Raji (cell line): ENCODE results near the gene TERT.
A peak's percentile ranks its signal among the peaks of the same experiment; 100 is the strongest.

Experiments used
- POLR2A ChIP-seq: IDR thresholded peaks from 2 replicates; pipeline ENCODE4 v1.6.1; 2011; ENCODE audit warnings: low read depth, low read length, control low read depth; ENCODE audit not compliant: insufficient read depth

TERT gene

DNA sequence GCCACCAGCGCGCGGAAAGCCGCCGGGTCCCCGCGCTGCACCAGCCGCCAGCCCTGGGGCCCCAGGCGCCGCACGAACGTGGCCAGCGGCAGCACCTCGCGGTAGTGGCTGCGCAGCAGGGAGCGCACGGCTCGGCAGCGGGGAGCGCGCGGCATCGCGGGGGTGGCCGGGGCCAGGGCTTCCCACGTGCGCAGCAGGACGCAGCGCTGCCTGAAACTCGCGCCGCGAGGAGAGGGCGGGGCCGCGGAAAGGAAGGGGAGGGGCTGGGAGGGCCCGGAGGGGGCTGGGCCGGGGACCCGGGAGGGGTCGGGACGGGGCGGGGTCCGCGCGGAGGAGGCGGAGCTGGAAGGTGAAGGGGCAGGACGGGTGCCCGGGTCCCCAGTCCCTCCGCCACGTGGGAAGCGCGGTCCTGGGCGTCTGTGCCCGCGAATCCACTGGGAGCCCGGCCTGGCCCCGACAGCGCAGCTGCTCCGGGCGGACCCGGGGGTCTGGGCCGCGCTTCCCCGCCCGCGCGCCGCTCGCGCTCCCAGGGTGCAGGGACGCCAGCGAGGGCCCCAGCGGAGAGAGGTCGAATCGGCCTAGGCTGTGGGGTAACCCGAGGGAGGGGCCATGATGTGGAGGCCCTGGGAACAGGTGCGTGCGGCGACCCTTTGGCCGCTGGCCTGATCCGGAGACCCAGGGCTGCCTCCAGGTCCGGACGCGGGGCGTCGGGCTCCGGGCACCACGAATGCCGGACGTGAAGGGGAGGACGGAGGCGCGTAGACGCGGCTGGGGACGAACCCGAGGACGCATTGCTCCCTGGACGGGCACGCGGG, at the start of gene TERT:
Gene TERT (minus strand): TSS at position 234 of the 815 bp plus-strand sequence. CDS start 79 bp downstream, at position 155.
- peak; percentile 63 for TF ChIP-seq POLR2A

DNA sequence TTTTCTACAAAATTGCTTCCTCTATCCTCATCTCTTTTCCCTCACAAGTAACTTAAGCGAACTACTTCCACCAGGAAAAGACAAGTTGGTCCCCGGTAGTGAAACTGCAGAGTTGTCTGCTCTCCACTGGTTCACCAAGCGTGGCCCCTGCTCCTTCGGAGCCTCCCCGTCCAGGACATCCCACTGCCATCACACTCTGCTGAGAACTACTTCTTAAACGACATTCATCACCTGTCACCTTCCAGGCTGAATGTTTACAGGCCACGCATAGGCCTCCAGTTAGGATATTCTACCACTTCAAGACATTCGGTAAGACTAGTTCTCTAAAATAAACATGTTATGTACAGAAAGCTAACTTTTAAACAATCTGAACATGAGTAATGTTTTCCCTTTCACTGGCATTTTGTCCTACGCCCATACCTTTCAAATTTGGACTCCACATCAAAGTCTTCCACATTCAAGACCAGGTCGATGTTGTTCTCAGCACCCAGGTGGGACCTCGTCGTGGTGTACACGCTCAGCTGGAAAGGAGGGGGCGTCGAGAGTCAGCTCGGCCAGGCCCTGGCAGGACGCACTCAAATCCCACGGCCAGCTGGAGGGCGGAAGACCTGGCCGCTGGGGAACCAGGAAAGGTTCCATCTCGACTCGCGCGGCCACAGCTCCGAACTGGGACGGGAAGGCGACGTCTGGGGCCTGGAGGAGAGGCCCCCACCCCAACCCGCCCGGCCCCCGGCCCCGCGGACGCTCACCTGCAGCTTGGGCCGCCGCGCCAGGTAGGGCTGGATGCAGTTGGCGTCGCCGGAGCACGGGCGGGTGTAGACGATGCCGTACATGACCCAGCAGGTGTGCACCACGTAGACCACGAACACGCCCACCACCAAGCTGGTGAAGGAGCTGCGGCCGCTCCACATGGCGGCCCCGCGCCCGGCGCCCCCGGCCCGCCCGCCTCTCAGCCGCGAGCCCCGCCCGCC, 49.3 kb upstream of the TERT start:
- TF ChIP-seq POLR2A, result no peak

DNA sequence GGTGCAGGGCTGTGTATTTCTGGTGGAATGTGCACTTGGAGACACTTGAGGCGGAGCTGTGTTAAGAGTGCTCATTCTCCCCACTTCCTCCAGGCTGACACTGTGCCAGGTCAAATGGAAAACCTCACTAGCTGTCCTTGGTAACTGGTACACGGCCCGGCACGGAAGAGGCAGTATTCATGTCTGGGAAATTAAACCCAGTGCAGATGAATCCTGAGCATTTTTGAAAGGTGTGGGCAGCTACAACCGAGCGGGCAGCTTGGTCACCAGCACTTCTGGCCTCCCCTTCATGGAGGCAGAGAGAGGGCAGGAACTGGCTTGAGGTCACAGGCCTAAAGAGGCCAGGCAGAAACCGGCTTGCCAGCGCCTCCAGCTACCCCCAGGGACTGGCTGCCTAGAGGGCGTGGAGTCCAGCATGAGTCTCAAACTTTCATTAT, 48.5 kb upstream of the TERT start:
- TF ChIP-seq POLR2A, result no peak

DNA sequence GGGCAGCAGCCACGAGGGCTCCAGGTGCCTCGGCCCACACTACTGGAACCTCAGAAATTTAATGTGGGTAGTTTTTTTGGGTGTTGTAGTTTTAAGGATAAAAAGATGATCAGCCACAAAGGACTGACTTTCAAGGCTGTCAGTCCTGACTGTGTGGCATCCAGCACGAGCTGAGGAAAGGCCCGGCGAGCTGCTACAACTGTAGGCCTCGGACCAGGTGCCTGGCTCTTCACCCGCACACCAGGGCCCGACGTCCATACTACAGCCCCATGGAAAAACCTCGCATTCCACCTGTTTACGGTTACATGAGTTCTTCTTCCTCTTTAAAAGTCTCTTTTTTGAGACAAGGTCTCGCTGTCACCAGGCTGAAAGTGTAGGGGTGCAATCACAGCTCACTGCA, 47.4 kb upstream of the TERT start:
- TF ChIP-seq POLR2A, result no peak

DNA sequence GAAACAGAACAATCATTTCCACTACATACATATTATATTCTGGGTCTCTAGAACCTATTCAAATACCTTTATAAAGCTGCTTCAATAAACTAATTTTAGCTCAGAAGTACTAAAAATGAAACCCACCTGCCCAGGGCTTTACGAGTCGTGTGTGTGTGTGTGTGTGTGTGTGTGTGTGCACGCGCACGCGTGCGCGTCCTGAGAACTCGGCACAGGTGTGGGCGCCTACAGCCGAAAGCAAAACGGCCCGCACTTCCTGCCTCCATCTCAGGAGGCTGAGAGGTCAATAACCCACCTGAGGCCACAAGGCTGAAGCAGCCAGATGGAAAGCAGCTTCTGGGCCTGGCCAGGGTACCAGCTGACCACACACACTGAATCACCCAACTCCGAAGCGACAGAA, 47.0 kb upstream of the TERT start:
- TF ChIP-seq POLR2A, result no peak

DNA sequence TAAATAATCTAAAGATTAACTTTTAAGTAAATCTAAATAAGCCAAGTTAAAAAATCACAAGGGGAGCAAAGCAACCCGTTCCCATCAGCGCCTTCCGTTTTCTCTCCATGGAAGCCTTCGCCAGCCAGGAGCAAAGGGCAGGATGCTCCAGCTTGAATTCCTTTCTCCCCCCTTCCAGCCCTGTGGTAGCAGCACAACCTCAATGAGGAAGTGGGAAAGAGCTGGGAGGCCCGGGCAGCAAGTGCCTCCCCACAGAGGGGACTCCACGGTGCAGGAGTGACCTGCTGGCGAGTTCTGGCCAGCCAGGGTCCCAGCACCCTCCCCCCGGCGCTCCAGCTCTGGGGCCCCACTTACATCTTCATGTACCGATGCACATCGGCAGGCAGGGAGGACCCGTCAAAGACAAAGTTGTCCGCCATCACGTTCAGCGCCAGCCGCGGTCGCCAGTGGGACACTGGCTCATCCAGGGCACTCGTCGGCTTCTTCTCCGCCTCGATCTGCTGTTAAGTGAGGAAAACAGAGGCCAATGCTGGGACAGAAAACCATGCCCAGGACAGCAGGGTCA, 43.7 kb upstream of the TERT start:
- TF ChIP-seq POLR2A, result no peak

DNA sequence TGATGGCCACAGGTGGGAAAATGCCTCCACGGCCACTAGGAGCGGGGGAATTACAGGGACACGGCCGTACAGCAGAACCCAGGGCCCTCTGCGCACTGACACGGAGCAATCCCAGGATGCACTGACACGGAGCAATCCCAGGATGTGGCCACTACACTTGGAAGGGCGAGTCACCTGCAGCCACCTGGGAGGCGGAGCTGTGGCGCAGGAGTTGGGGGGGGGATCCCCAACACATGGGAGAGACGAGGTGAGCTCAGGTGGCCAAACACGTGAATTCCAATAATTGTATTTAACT, 43.3 kb upstream of the TERT start:
- TF ChIP-seq POLR2A, result no peak

DNA sequence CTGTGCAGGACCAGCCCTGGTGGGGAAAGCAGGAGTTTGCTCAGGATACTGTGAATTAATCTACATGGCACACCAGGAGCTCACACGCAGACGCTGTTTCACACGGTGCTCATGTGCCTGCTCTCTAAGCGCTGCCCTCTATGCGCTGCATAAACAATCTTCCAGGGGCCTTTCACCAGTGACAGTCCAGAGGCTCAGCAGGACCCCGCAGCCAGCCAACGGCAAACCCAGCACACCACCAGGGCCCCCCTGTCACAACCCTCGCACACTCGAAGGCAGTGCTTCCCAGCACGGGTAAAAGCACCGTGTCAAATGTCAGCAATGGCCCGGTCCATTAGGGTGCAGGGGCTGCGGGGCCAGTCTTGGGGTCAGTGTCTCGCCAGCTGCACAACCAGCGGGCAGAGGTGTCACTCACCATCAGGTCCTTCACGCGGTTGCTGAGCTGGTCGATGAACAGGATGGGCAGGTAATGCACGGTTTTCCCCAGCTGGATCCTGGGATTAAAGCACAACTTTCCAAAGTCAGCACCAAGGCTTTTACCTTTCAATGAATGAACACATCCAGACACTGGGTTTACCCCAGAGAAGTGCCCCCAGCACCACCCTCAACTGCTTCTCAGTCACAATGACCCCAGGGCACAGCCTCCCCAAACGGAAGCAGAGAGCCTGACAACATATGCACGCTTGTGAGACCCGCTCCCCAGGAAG, 42.8 kb upstream of the TERT start:
- TF ChIP-seq POLR2A, result no peak

DNA sequence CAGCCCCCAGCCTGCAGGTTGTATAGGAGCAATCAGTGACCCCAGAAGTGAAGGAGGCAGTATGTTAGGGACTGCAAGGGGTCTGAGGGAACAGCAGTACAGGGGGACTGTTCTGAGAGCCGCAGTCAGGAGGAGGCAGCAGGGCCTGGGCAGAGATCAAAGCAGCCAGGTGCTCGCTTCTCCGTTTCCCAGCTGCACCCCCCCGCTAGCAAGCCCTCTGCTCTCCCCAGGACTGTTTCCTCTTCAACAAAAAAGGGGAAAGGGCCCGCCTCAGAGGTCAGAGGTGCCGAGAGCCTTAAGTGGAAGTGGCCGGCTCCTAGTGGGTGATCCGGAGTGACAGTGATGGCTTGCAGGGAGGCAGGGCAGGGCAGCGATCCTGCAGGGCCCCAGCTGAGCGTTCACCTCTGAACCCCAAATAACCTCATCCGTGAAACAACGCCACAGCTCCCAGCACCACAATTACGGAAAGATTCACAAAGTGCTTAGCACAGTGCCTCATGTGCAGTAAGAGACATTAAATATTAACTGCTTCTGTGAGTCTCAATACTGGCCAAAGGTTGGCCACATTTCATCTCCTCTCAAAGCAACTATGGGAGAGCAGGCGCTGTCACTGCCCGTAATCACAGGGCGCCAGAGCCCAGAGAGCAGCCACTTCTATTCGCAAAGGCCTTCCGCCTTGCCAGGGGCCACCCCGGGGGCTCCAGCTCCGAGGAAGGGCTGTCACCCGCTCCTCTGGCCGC, 42.1 kb upstream of the TERT start:
- no peak for TF ChIP-seq POLR2A

DNA sequence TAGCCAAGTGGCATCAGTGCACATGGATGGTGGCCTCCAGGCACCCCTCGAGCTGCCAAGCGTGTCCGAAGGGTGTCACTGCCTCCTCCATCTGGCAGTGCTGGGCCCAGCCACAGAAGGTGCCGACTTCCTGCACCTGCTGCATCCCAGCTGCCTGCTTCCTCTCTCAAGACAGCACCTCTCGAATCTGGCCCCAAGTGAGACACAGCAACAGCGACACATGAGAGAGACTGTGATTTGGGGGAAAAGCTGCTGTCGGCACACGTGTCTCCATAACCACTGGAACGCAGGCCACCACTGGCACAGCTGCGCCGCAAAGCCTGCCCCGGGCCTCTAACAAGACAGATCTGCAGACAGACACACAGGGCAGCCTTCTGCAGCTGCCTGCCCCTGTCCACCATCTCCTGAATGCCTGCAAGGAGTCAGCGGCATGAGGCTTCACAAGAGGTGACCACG, 41.3 kb upstream of the TERT start:
- TF ChIP-seq POLR2A, result no peak

DNA sequence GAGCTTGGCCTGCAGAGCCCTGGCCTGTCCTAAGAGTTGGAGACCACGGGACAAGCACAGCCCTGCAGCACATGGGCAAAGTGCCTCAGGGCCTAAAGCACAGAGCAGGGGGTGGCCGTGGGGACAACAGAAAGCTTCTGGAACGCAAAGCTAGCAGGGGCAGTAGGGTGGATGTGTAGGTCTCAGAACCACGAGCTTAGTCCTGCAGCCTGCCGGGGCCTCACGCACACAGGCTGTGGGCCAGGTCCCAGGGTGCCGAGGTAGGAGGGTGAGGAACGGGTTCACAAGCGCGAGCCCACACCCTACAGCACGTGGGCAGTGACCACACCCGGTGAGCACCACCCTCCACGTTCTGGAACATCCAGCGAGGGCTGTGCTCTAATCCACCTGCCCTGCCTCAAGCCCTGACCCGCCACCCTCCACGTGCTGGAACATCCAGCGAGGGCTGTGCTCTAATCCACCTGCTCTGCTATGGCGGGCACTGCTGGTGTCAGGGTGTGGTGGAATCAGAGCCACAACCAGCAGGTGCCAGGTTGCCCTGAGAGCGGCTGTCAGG, 40.8 kb upstream of the TERT start:
- no peak for TF ChIP-seq POLR2A

DNA sequence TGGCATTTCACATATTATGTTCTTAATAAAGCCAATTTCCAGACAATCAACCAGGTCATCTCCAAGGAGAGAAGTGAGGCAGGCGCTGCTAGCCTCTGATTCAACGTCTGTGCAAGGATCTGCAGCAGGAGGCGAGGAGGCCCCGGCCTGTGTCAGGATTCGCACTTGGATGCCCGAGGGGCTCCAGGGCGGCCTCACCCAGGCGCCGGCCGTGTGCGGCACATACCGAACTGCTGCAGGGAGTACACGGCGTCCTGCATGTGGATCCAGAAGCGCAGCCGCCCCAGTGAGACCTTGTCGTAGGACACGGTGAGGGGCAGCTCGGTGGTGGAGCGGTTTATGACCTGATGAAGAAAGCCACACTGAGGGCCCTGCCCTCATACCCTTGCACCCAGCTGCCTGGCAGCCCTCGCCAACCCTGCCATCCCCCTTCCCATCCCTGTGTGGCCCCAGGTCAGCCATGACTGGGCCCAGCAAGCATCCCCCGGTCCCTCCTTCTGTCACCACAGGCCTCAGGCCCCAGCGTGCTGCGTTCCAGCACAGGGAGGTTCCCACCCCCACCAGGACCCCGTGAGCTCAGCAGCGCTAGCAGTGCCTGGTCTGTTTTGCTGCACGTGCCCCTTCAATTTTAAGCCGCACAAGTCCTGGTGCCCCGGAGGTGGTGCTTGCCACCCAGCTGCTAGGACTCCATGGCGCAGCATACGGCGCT, 40.1 kb upstream of the TERT start:
- TF ChIP-seq POLR2A, result no peak

DNA sequence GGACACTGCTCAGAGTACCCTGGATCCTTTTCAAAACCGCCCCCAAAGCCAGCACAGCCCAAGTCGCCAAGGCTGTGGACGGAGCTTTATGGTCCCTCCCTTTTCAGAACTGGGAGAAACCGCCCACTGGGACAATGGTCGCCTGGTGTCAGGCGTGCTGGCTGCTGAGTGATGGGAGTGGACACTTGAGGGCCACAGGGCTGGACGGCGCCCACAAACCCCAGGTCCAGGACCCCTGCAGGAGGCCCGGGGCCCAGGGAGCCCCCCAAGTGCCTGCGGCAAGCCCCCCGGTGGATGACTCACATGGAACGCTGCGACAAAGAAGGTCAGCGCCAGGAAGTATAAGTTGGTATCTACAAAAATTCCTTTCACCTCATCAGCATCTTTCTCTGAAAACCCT, 39.1 kb upstream of the TERT start:
- TF ChIP-seq POLR2A, result no peak
